Forelimb muscle (tissue), 1 donor: ENCODE results near the gene PRSS35. TPM values are rescaled to one million over a fixed set of nuclear protein-coding genes. Genes with fewer than 3 reads are reported as not detected.
A peak's percentile ranks its signal among the peaks of the same experiment; 100 is the strongest.
"Not testable (repeated sequence)": the region's sequence is repeated elsewhere in the genome, so short reads cannot be mapped to it uniquely, and the experiment has no call there.

Experiments used
- DNase-seq: peaks from one replicate; pipeline ENCODE4 v3.0.0-alpha.2; 2013; ENCODE audit warnings: low read depth
- polyA plus RNA-seq: library from polyadenylated mRNA; unstranded; fragments of 120-200 nt; gene quantifications from one replicate; pipeline ENCODE4 v1.2.1, GENCODE V29; 2013; ENCODE audit not compliant: insufficient read length

Gene PRSS35, protein sequence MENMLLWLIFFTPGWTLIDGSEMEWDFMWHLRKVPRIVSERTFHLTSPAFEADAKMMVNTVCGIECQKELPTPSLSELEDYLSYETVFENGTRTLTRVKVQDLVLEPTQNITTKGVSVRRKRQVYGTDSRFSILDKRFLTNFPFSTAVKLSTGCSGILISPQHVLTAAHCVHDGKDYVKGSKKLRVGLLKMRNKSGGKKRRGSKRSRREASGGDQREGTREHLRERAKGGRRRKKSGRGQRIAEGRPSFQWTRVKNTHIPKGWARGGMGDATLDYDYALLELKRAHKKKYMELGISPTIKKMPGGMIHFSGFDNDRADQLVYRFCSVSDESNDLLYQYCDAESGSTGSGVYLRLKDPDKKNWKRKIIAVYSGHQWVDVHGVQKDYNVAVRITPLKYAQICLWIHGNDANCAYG
- polyA plus RNA-seq: 18.8 TPM

- no peak for DNase-seq
Observed at GRCh38 chr6:83511901-83512681, at the start of gene PRSS35. PRSS35 (plus strand) TSS chr6:83512534; CDS start chr6:83523442, 10,908 bp downstream.

- no peak for DNase-seq
Observed at GRCh38 chr6:83463886-83464285, 48.4 kb upstream of the PRSS35 start.

DNA sequence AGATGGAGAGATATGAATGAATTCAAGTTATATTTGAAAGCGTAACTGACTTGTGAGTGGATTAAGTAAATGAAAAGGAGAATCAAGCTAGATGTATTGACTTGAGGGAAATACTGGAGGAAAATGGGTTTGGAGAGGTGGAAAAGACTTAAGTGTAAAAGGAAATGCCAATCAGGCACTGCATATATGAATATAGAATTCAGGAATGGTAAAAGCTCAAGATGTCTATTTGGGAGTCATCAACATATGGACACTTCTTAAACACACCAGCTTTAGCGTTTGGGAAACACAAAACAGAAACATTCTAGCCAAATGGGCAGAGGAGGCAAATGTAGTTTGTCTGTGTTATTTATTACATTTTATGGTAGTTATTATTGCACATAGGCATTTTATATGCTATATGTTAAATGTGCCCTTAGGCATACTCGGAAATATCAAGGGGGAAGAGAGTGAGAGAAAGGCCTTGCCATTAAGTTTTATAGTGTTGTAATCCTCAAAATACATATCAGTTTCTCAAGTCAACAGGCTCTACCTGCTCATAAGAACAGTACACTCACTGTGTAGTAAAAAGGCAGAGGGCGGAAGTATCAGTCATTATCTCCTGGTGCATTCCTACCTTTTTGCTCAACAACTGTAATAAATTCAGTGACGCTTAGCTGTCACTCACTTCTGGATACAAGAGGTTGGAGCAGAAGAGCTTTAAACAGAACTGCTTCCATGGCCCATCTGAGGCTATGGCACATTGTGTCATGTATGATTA is 47.8 kb upstream of the PRSS35 start:
- no peak for DNase-seq

- DNase-seq: no peak
Observed at GRCh38 chr6:83466328-83466727, 46.0 kb upstream of the PRSS35 start.

DNA sequence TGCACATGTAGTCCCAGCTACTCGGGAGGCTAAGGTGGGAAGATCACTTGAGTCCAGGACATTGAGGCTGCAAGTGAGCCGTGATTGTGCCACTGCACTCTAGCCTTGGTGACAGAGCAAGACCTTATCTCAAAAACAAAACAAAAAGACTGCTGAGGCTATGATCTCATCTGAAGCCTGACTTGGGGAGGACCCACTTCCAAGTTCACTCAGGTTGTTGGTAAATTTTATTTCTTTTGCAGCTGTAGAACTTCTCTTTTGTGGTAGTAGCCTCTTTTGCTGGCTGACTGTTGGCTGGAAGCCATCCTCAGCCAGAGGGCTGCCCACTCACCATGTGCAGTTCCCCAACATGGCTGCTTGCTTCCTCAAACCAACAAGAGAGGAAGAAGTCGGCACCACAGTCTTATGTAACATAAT is 44.7 kb upstream of the PRSS35 start:
- DNase-seq: no peak

DNA sequence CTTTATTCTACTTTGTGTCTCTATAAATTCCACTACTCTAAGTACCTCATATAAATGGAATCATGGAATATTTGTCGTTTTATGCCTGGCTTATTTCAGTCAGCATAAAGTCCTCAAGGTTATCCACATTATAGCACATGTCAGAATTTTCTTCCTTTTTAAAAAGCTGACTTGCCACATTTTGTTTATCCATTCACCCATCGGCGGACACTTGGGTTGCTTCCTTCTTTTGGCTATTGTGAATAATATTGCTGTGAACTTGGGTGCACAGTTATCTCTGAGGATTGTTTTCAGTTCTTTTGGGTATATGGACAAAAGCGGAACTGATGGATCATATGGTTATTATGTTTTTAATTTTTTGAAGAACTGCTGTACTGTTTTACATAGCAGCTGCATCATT is 42.3 kb upstream of the PRSS35 start:
- DNase-seq: no peak

DNA sequence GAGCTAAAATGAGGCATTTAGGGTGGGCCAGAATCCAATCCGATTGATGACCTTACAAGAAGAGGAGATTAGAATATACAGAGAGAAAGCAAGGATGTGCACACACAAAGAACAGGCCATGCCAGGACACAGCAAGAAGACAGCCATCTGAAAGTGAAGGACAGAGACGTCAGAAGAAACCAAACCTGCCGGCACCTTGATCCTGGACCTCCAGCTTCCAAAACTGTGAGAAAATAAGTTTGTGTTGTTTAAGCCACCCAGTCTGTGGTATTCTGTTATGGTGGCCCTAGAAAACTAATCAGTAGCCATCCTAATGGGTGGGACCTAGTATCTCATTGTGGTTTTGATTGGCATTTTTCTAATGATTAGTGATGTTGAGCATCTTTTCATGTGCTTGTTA is 41.7 kb upstream of the PRSS35 start:
- no peak for DNase-seq

- no peak for DNase-seq
Observed at GRCh38 chr6:83472767-83473166, 39.6 kb upstream of the PRSS35 start.

- DNase-seq: no peak
Observed at GRCh38 chr6:83474309-83474708, 38.0 kb upstream of the PRSS35 start.

DNA sequence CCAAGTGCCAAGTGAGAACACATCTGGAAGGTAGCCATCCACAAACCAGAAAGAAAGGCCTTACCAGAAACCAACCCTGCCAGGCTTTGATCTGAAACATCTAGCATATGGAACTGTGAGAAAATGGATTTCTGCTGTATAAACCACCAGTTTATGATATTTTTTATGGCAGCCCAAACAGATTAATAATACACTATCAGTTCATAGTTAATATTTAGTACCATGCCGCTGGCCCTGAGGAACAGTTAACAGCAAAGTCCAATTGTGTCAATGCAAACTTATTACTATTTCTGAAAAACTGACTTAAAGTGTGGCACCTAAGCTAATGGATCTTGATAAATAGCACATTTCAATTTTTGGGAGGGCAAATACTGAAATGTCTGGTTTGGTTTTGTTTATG is 35.4 kb upstream of the PRSS35 start:
- DNase-seq: no peak

GRCh38 chr6:83479389-83479788 is 32.9 kb upstream of the PRSS35 start:
- DNase-seq: no peak

- no peak for DNase-seq
Observed at GRCh38 chr6:83480470-83480869, 31.9 kb upstream of the PRSS35 start.

DNA sequence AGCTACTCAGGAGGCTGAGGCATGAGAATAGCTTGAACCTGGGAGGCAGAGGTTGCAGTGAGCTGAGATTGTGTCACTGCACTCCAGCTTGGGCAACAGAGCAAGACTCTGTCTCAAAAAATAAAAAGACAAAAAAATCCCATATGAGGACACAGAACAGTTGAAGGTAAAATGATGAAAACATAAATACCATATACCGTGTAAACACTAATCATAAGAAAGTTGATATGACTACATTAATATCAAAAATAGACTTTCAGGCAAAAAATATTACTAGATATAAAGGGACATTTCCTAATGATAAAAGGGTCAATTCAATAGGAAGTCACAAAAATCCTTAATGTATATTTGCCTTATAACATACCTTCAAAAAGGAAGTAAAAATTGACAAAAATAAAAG is 30.4 kb upstream of the PRSS35 start:
- DNase-seq: not testable (repeated sequence)

- DNase-seq: no peak
Observed at GRCh38 chr6:83488448-83488847, 23.9 kb upstream of the PRSS35 start.

DNA sequence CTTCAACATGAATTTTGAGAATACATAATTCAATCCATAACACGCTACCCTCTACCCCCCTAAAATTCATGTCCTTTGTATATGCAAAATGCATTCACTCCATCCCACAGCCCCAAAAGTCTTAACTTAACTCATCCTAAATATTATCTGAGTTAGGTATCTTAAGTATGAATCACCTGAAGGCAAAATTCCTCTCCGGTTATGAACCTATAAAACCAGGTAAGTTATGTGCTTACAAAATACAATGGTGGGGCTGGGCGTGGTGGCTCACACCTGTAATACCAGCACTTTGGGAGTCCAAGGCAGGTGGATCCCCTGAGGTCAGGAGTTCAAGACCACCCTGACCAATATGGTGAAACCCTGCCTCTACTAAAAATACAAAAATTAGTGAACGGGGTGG is 23.5 kb upstream of the PRSS35 start:
- DNase-seq: no peak

DNA sequence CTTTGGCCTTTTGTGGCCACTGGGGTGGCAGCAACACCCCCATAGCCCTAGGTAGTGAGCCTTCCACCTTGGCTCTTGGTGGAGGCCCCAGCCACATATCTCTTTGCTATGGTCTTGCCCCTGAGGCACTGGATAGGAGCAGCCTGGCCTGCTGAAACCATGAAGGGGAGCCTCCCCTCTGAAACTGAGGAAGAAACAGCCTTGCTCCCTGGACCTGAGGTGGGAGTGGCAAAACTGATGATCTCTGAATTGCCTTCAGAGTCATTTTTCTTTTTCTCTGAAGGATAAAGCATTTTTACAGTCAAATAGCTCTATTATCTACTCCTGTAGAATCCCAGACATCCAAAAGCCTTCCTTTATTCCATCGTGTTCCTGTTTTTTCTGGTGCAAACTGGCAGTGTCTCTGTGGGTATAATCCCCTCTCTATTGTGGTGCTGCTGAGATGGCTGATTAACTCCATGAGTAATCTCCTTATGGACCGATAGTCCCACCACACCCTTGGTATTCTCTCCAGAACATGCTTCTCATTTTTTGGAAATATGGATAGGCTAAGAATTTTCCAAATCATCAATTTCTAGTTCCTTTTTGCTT is 22.0 kb upstream of the PRSS35 start:
- no peak for DNase-seq

- DNase-seq: peak; percentile 62
Observed at GRCh38 chr6:83505356-83505755, 7.0 kb upstream of the PRSS35 start.

GRCh38 chr6:83509441-83509840 is 2.9 kb upstream of the PRSS35 start:
- no peak for DNase-seq

- DNase-seq: no peak
Observed at GRCh38 chr6:83510791-83511190, 1.5 kb upstream of the PRSS35 start.

DNA sequence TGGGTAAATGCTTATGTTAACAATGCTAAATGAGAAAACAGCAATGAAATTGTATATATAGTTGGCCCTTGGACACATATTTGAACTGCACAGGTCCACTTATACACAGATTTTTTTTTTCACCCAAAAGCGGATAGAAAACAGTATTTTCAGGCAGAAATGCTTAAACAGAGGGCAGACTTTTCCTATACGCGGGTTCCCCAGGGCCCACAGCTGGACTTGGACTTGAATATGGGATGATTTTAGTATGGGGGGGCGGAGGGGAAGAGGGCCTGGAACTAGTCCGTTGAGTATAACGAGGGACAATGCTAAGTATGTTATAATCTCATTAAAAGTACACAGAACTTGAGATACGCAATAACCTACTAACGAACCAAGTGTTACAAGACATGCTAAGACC is 1.1 kb upstream of the PRSS35 start:
- DNase-seq: no peak

- no peak for DNase-seq
Observed at GRCh38 chr6:83514466-83514865, 2.1 kb downstream of the PRSS35 start.
